Measurements from ENCODE around the gene GJA1. TPM values are rescaled to one million over a fixed set of nuclear protein-coding genes. Genes with fewer than 3 reads are reported as not detected.
"Not testable (repeated sequence)": the region's sequence is repeated elsewhere in the genome, so short reads cannot be mapped to it uniquely, and the experiment has no call there.

The GJA1 gene
- total RNA-seq, 2 experiments from 2014 or later: 0.09 to 0.14 TPM

DNA sequence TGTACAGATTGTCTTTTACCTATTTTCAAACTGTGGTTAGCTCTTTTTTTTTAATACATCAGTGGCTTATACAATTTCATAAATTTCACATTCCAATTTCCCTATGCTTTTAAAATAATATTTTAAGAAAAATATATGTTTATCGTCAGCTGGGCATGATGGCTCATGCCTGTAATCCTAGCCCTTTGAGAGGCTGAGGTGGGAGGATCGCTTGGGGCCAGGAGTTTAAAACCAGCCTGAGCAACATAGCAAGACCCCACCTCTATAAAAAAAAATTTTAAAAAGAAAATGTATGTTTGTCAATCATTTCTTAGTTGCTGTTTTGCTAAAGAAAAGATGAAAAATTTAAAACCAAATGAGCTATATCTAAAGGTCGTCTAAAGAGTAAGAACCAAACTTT lies 3.4 kb downstream of the GJA1 start:
- H3K4me3 Mint-ChIP-seq: no peak overlapping the region
- CTCF ChIA-PET: interaction anchor here (0.7 to 1.4 kb wide), 2 partner anchors 49 to 342 kb away, joined by 3 to 4 read pairs; no protein-coding TSS in a partner anchor
- peaks cover 18% of the 10 kb centered on the region for H3K4me1 Mint-ChIP-seq
- ATAC-seq (no peak), DNase-seq (no peak)
- POLR2A ChIA-PET: no interaction called here
- H3K9me3 Mint-ChIP-seq (ENCODE audit: low read depth): no peaks in the 10 kb centered on the region
- no peak overlapping the region for H3K27ac Mint-ChIP-seq
- no peaks in the 10 kb centered on the region for H3K36me3 Mint-ChIP-seq (ENCODE audit: low read depth)
- intact Hi-C loops (cut with DNase I, micrococcal nuclease): loop anchor here in 1 of 2 experiments (10.0 kb wide), 2 partner anchors 746 to 1096 kb away; no protein-coding TSS in a partner anchor
- H3K27me3 Mint-ChIP-seq: peaks cover 23% of the 10 kb centered on the region

DNA sequence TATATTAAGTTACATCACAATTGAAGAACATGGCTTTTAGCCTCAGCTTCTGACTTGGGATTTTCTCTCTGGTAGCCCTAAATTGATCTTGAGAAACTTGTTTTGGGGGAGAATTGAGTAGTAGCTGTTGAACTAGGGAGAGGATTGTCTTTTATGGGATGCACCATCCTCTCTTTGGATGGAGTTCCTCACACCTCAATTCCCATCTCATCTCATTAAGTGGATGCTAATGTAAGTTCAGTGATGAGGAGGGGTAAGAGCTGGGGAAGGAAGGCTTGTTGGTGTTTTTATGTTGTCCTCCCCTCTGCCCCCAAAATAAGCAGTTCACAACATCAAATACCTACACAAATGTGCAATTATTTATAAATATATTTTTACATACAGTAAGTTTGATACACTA lies 4.0 kb downstream of the GJA1 start:
- Mint-ChIP-seq H3K4me3 (no peak overlapping the region), H3K9me3 (ENCODE audit: low read depth) (no peaks in the 10 kb centered on the region), H3K27ac (no peak overlapping the region), H3K4me1 (peaks cover 18% of the 10 kb centered on the region), H3K36me3 (ENCODE audit: low read depth) (no peaks in the 10 kb centered on the region), H3K27me3 (peaks cover 23% of the 10 kb centered on the region)
- POLR2A ChIA-PET: no interaction called here
- CTCF ChIA-PET: interaction anchor here (0.7 to 1.4 kb wide), 2 partner anchors 48 to 341 kb away, joined by 3 to 4 read pairs; no protein-coding TSS in a partner anchor
- ATAC-seq (no peak), DNase-seq (no peak)
- intact Hi-C loops (cut with DNase I, micrococcal nuclease): loop anchor here in 1 of 2 experiments (10.0 kb wide), 2 partner anchors 745 to 1095 kb away; no protein-coding TSS in a partner anchor

DNA sequence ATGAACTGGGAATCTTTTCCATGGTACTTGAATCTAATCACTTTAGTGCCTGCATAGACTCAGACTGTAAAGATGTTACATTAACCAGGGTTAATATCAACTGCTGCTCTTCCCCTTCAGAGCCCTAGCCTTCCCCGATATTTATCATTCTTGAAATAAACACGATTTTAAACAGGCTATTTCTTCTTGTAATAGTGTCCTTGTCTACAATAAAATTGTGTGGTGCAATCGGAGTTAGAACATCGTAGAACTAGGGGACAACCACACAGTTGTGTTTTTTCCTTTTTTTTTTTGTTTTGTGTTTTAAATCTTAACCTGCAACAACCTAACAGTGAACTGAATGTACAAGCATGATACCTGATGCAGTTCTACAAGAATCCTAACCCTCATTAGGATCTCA lies 4.5 kb downstream of the GJA1 start:
- ATAC-seq (no peak), DNase-seq (no peak)
- Mint-ChIP-seq H3K27me3 (peaks cover 24% of the 10 kb centered on the region), H3K27ac (no peak overlapping the region), H3K4me3 (no peak overlapping the region), H3K36me3 (ENCODE audit: low read depth) (no peaks in the 10 kb centered on the region), H3K9me3 (ENCODE audit: low read depth) (no peaks in the 10 kb centered on the region), H3K4me1 (peaks cover 18% of the 10 kb centered on the region)
- ChIA-PET POLR2A (no interaction called here), CTCF (interaction anchor here (1.4 kb wide), 1 partner anchor 48 kb away, joined by 4 read pairs; no protein-coding TSS in a partner anchor)
- intact Hi-C loops (cut with DNase I, micrococcal nuclease): loop anchor here in 1 of 2 experiments (10.0 kb wide), 2 partner anchors 745 to 1095 kb away; no protein-coding TSS in a partner anchor

DNA sequence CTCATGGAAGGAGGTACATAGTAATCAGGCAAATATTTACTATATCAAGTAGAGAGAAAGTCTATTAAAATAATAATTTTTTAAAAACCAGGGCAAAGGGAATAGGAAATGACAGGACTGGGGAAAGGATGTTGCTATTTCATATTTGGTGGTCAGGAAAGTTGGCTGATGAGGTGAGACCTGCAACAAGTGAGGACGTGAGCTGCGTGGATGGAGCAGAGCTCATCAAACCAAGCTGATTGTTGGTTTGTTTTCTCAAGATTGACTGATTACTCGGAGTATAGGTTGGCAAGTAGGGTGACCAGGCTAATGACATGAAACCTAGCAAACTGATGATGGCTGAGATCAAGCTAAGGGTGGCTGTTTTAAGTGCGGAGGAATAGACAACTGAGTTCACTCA lies 6.0 kb downstream of the GJA1 start:
- no peak for DNase-seq
- Mint-ChIP-seq H3K27ac (no peak overlapping the region), H3K27me3 (peaks cover 20% of the 10 kb centered on the region), H3K4me3 (no peak overlapping the region), H3K4me1 (peaks cover 15% of the 10 kb centered on the region), H3K9me3 (ENCODE audit: low read depth) (no peaks in the 10 kb centered on the region), H3K36me3 (ENCODE audit: low read depth) (no peaks in the 10 kb centered on the region)
- POLR2A ChIA-PET: no interaction called here
- CTCF ChIA-PET: no interaction called here
- no peak for ATAC-seq
- intact Hi-C loops (cut with DNase I, micrococcal nuclease): no loop called here

DNA sequence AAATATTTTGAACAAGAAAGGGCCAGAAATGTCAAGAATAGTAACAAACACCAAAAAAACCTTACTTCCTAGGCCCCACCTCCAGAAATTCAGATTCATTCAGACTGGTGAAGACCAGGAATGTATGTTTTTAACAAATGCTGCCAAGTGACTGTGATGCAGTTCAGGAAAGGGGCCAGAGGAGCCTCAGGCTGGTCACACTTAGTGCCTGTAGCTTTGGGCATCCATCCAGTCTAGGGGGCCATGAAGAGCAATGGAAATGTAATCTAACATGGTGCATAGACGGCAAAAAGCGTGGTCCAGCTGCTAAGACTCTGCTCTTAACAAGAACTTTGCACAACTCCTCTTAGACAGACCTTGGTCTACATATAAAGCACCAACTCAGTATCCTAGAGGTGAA lies 7.1 kb downstream of the GJA1 start:
- no peak overlapping the region for H3K27ac Mint-ChIP-seq
- no peaks in the 10 kb centered on the region for H3K36me3 Mint-ChIP-seq (ENCODE audit: low read depth)
- H3K4me3 Mint-ChIP-seq: no peak overlapping the region
- ChIA-PET POLR2A (no interaction called here), CTCF (no interaction called here)
- intact Hi-C loops (cut with DNase I, micrococcal nuclease): no loop called here
- no peaks in the 10 kb centered on the region for H3K9me3 Mint-ChIP-seq (ENCODE audit: low read depth)
- H3K4me1 Mint-ChIP-seq: peaks cover 8% of the 10 kb centered on the region
- H3K27me3 Mint-ChIP-seq: peaks cover 16% of the 10 kb centered on the region
- DNase-seq (no peak), ATAC-seq (no peak)

DNA sequence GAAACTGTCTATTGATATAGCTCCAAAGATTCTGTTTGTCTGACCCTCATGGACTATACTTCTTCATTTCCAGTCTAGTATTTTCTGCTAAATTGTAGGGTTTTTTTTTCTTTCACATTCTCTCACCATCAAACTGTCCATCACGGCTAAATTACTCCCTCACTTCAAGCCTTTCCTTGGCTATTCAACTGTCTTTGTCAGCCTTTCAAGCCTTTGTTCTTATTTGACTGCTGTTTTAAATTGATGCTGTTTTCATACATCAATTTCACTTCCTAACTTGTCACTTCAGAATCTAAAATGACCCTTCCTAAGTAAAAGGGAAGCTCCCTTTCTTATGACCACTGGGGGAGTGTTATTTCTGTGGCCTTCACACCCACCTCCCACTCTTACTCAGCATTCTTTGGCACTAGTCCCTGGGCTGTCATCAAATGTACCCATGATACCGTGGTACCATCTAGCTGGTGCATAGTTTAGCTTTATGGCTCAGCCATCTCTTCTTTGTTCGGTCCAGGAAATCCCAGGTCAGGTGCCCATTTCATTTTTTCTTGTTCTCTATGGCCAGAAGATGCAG lies 8.6 kb downstream of the GJA1 start:
- Mint-ChIP-seq H3K36me3 (ENCODE audit: low read depth) (no peaks in the 10 kb centered on the region), H3K4me1 (no peaks in the 10 kb centered on the region), H3K27ac (no peak overlapping the region), H3K4me3 (no peak overlapping the region), H3K27me3 (peaks cover 8% of the 10 kb centered on the region), H3K9me3 (ENCODE audit: low read depth) (no peaks in the 10 kb centered on the region)
- ChIA-PET CTCF (interaction anchor here (0.8 to 1.2 kb wide), 2 partner anchors 17 to 937 kb away, joined by 3 to 5 read pairs; no protein-coding TSS in a partner anchor), POLR2A (no interaction called here)
- intact Hi-C loops (cut with DNase I, micrococcal nuclease): loop anchor here in 1 of 2 experiments (1.0 kb wide), 1 partner anchor 13 kb away; no protein-coding TSS in a partner anchor
- no peak for ATAC-seq
- no peak for DNase-seq

DNA sequence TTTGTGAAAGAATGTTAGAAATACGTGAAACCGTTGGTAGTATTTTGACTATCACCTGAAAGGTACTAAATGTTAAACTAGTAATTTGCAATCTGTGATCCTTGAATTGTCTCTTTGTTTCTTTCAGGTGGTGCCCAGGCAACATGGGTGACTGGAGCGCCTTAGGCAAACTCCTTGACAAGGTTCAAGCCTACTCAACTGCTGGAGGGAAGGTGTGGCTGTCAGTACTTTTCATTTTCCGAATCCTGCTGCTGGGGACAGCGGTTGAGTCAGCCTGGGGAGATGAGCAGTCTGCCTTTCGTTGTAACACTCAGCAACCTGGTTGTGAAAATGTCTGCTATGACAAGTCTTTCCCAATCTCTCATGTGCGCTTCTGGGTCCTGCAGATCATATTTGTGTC lies 11.3 kb downstream of the GJA1 start:
- H3K27me3 Mint-ChIP-seq; POLR2A ChIA-PET; intact Hi-C loops (cut with DNase I, micrococcal nuclease); H3K27ac Mint-ChIP-seq; DNase-seq; H3K4me1 Mint-ChIP-seq; H3K4me3 Mint-ChIP-seq; H3K36me3 Mint-ChIP-seq (ENCODE audit: low read depth); ATAC-seq; H3K9me3 Mint-ChIP-seq (ENCODE audit: low read depth): not testable (repeated sequence)
- CTCF ChIA-PET: interaction anchor here (1.3 kb wide), 1 partner anchor 10 kb away, joined by 3 read pairs; no protein-coding TSS in a partner anchor

DNA sequence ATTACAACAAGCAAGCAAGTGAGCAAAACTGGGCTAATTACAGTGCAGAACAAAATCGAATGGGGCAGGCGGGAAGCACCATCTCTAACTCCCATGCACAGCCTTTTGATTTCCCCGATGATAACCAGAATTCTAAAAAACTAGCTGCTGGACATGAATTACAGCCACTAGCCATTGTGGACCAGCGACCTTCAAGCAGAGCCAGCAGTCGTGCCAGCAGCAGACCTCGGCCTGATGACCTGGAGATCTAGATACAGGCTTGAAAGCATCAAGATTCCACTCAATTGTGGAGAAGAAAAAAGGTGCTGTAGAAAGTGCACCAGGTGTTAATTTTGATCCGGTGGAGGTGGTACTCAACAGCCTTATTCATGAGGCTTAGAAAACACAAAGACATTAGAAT lies 12.3 kb downstream of the GJA1 start:
- ATAC-seq; CTCF ChIA-PET; H3K4me3 Mint-ChIP-seq; H3K36me3 Mint-ChIP-seq (ENCODE audit: low read depth); H3K4me1 Mint-ChIP-seq; H3K9me3 Mint-ChIP-seq (ENCODE audit: low read depth); intact Hi-C loops (cut with DNase I, micrococcal nuclease); DNase-seq; H3K27ac Mint-ChIP-seq; H3K27me3 Mint-ChIP-seq; POLR2A ChIA-PET: not testable (repeated sequence)

DNA sequence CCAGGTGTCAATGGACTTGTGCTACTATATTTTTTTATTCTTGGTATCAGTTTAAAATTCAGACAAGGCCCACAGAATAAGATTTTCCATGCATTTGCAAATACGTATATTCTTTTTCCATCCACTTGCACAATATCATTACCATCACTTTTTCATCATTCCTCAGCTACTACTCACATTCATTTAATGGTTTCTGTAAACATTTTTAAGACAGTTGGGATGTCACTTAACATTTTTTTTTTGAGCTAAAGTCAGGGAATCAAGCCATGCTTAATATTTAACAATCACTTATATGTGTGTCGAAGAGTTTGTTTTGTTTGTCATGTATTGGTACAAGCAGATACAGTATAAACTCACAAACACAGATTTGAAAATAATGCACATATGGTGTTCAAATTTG lies 13.1 kb downstream of the GJA1 start:
- H3K36me3 Mint-ChIP-seq (ENCODE audit: low read depth); intact Hi-C loops (cut with DNase I, micrococcal nuclease); DNase-seq; POLR2A ChIA-PET; ATAC-seq; H3K27me3 Mint-ChIP-seq; H3K9me3 Mint-ChIP-seq (ENCODE audit: low read depth); H3K4me1 Mint-ChIP-seq; H3K4me3 Mint-ChIP-seq; H3K27ac Mint-ChIP-seq; CTCF ChIA-PET: not testable (repeated sequence)

DNA sequence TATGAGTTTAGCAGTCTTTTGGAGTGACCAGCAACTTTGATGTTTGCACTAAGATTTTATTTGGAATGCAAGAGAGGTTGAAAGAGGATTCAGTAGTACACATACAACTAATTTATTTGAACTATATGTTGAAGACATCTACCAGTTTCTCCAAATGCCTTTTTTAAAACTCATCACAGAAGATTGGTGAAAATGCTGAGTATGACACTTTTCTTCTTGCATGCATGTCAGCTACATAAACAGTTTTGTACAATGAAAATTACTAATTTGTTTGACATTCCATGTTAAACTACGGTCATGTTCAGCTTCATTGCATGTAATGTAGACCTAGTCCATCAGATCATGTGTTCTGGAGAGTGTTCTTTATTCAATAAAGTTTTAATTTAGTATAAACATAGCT lies 13.9 kb downstream of the GJA1 start:
- Mint-ChIP-seq H3K4me1 (no peaks in the 10 kb centered on the region), H3K36me3 (ENCODE audit: low read depth) (no peaks in the 10 kb centered on the region), H3K27ac (no peak overlapping the region), H3K27me3 (peaks cover 1% of the 10 kb centered on the region), H3K4me3 (no peak overlapping the region), H3K9me3 (ENCODE audit: low read depth) (no peaks in the 10 kb centered on the region)
- ChIA-PET POLR2A (no interaction called here), CTCF (no interaction called here)
- intact Hi-C loops (cut with DNase I, micrococcal nuclease): no loop called here
- DNase-seq (no peak), ATAC-seq (no peak)

DNA sequence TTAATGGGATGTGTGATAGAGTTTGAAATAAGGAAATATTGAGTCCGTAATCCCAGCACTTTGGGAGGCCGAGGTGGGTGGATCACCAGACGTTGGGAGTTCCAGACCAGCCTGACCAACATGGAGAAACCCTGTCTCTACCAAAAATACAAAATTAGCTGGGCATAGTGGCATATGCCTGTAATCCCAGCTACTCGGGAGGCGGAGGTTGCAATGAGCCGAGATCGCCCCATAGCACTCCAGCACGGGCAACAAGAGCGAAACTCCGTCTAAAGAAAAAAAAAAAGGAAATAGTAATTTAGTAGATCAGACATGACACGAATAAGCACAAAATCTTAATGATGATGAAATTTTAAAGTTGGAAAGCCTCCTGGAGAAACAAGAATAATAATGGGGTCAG lies 14.8 kb downstream of the GJA1 start:
- CTCF ChIA-PET: no interaction called here
- intact Hi-C loops (cut with DNase I, micrococcal nuclease): no loop called here
- DNase-seq (no peak), ATAC-seq (no peak)
- POLR2A ChIA-PET: no interaction called here
- Mint-ChIP-seq H3K9me3 (ENCODE audit: low read depth) (no peaks in the 10 kb centered on the region), H3K4me1 (no peaks in the 10 kb centered on the region), H3K36me3 (ENCODE audit: low read depth) (no peaks in the 10 kb centered on the region), H3K4me3 (no peak overlapping the region), H3K27me3 (no peaks in the 10 kb centered on the region), H3K27ac (no peak overlapping the region)

DNA sequence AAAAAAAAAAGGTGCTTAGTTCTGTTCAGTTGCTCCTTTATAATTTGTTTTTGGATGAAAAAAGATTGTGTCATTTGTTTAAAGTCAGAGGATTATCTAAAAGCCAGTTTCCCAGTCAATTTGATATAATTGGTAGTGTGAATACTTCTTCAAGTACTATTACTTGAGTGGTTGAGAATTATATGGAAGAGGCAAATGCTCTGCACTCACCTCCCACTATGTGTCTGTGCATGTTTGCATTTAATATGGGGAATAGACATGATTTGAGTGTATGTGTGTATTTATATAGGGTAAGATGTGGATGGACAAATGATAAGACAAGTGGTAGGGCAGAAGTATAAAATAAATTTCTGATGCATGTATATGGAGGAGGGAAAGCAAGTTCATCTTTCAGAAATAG lies 15.8 kb downstream of the GJA1 start:
- ChIA-PET CTCF (no interaction called here), POLR2A (no interaction called here)
- no peaks in the 10 kb centered on the region for H3K4me1 Mint-ChIP-seq
- no peak for DNase-seq
- no peak overlapping the region for H3K4me3 Mint-ChIP-seq
- intact Hi-C loops (cut with DNase I, micrococcal nuclease): no loop called here
- H3K9me3 Mint-ChIP-seq (ENCODE audit: low read depth): no peaks in the 10 kb centered on the region
- no peaks in the 10 kb centered on the region for H3K36me3 Mint-ChIP-seq (ENCODE audit: low read depth)
- H3K27ac Mint-ChIP-seq: no peak overlapping the region
- ATAC-seq: no peak
- H3K27me3 Mint-ChIP-seq: no peaks in the 10 kb centered on the region
